ENCODE results near the gene PARD3B.

DNA sequence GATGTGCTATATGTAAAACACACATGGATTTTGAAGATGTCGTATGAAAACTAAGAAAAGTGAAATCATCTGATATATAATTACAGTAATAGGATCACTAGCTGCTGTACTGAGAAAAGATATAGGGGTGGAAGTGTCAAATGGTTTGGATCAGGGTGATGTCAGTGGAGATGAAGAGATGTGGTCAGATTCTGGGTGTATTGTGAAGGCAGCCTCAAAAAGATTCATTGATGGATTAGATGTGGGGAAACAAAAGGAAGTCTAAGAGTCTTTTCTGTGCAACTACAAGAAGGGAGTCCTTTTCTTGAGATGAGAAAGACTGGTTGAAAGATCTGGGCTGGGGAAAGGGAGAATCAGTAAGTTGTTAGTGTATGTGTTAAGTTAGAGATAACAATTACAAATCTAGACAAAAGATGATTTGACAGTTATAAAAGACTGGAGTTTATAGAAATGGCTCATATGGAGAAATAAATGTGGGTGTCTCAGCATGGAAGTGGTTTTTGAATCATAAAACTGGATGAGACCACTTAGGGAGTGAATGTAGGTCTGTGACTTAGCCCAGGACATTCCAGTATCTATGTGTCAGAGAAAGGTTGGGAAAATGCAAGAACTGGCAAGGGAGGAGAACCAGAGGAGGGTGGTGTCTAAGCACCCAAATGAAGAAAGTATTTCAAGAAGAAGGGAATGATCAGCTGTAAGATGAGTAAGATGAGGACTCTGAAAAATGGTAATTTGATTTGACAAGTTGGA is 347.4 kb downstream of the PARD3B start:
- TF ChIP-seq SUZ12 (IDR thresholded peaks at IDR 0.05; ENCODE audit: extremely low read depth, insufficient read depth, insufficient read length), result no peak
- no peak for TF ChIP-seq YY1 (IDR thresholded peaks at IDR 0.05; ENCODE audit: insufficient read depth, insufficient read length)

Measured in NT2/D1 (cell line).